ENCODE data around the gene SKP1. TPM values are rescaled to one million over a fixed set of nuclear protein-coding genes. Genes with fewer than 3 reads are reported as not detected.

Gene SKP1
- total RNA-seq, 1 donor from 2014 or later = 399 TPM

DNA sequence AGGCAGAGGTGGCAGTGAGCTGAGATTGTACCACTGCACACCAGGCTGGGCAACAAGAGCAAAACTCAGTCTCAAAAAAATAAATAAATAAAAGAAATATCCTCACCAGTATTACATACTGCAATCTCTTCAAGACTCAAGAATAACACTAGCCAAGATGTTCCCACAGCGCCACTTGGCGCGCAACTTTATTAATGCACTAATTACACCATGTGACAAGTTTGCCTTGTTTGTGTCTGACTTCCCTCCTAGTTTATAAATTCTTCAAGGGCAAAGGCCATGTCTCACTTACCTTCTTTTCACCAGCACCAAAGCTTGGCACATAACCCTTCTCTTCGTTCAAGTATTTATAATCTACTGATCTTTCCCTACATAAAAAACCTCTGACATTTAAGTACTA lies 4.8 kb downstream of the SKP1 start:
- Histone ChIP-seq H4K20me1 (ENCODE audit: insufficient read depth, low read length) (peaks cover 84% of the 10 kb centered on the region), H3K79me2 (ENCODE audit: insufficient read depth, low read length) (peaks cover 93% of the 10 kb centered on the region), H3K9me3 (ENCODE audit: insufficient read depth, low read depth, low read length) (no peaks in the 10 kb centered on the region), H3K27ac (ENCODE audit: low read depth, low read length) (no peak overlapping the region), H2AFZ (ENCODE audit: low read depth, low read length) (no peak overlapping the region), H3K4me1 (ENCODE audit: insufficient read depth, low read length) (peaks cover 5% of the 10 kb centered on the region), H3K4me3 (ENCODE audit: insufficient read depth, low read depth, low read length) (no peak overlapping the region), H3K27me3 (ENCODE audit: insufficient read depth, low read length) (no peaks in the 10 kb centered on the region), H3K36me3 (ENCODE audit: insufficient read depth, low read length) (peaks cover 49% of the 10 kb centered on the region), H3K9ac (ENCODE audit: low read length) (no peak overlapping the region), H3K4me2 (ENCODE audit: low read length) (no peak overlapping the region)
- H3K36me3 Mint-ChIP-seq (ENCODE audit: low read depth, unreplicated experiment) = peaks cover 13% of the 10 kb centered on the region
- H3K4me3 Mint-ChIP-seq (ENCODE audit: unreplicated experiment) = no peak overlapping the region
- no peaks in the 10 kb centered on the region for H3K27me3 Mint-ChIP-seq (ENCODE audit: low read depth, unreplicated experiment)
- H3K4me1 Mint-ChIP-seq (ENCODE audit: low read depth, unreplicated experiment) = peaks cover 15% of the 10 kb centered on the region
- H3K27ac Mint-ChIP-seq (ENCODE audit: unreplicated experiment) = no peak overlapping the region
- FAIRE-seq = no peak
- no peak for DNase-seq (ENCODE audit: low read depth)
- H3K9me3 Mint-ChIP-seq (ENCODE audit: unreplicated experiment) = no peaks in the 10 kb centered on the region
- TF ChIP-seq, protein P1, sequence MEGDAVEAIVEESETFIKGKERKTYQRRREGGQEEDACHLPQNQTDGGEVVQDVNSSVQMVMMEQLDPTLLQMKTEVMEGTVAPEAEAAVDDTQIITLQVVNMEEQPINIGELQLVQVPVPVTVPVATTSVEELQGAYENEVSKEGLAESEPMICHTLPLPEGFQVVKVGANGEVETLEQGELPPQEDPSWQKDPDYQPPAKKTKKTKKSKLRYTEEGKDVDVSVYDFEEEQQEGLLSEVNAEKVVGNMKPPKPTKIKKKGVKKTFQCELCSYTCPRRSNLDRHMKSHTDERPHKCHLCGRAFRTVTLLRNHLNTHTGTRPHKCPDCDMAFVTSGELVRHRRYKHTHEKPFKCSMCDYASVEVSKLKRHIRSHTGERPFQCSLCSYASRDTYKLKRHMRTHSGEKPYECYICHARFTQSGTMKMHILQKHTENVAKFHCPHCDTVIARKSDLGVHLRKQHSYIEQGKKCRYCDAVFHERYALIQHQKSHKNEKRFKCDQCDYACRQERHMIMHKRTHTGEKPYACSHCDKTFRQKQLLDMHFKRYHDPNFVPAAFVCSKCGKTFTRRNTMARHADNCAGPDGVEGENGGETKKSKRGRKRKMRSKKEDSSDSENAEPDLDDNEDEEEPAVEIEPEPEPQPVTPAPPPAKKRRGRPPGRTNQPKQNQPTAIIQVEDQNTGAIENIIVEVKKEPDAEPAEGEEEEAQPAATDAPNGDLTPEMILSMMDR (IDR thresholded peaks at IDR 0.05; ENCODE audit: insufficient read depth, low read depth, low read length) = no peak
- no peak for TF ChIP-seq EZH2 (IDR thresholded peaks at IDR 0.05; ENCODE audit: insufficient read depth, low read length)

DNA sequence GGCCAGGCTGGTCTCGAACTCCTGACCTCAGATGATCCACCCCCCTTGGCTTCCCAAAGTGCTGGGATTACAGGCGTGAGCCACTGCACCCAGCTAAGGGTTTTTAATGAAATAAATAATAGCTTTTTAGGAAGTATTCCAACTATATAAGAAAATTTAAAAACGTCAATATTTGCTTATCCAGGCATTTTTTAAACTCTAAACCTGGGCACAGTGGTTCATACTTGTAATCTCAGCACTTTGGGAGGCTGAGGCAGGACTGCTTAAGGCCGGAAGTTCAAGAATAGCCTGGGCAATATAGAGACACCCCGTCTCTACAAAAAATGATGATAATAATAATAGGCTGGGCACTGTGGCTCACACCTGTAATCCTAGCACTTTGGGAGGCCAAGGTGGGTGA lies 14.2 kb downstream of the SKP1 start:
- Histone ChIP-seq H3K9ac (ENCODE audit: low read length) (no peak overlapping the region), H3K4me1 (ENCODE audit: insufficient read depth, low read length) (no peaks in the 10 kb centered on the region), H3K4me2 (ENCODE audit: low read length) (no peak overlapping the region), H3K4me3 (ENCODE audit: insufficient read depth, low read depth, low read length) (no peak overlapping the region), H4K20me1 (ENCODE audit: insufficient read depth, low read length) (peaks cover 63% of the 10 kb centered on the region), H3K27ac (ENCODE audit: low read depth, low read length) (no peak overlapping the region), H2AFZ (ENCODE audit: low read depth, low read length) (no peak overlapping the region), H3K27me3 (ENCODE audit: insufficient read depth, low read length) (no peaks in the 10 kb centered on the region), H3K36me3 (ENCODE audit: insufficient read depth, low read length) (peaks cover 52% of the 10 kb centered on the region), H3K79me2 (ENCODE audit: insufficient read depth, low read length) (peaks cover 53% of the 10 kb centered on the region), H3K9me3 (ENCODE audit: insufficient read depth, low read depth, low read length) (no peaks in the 10 kb centered on the region)
- TF ChIP-seq EZH2 (IDR thresholded peaks at IDR 0.05; ENCODE audit: insufficient read depth, low read length) = no peak
- TF ChIP-seq, protein P1 (IDR thresholded peaks at IDR 0.05; ENCODE audit: insufficient read depth, low read depth, low read length) = no peak
- DNase-seq (ENCODE audit: low read depth) = no peak
- H3K27me3 Mint-ChIP-seq (ENCODE audit: low read depth, unreplicated experiment) = no peaks in the 10 kb centered on the region
- H3K4me1 Mint-ChIP-seq (ENCODE audit: low read depth, unreplicated experiment) = no peaks in the 10 kb centered on the region
- H3K4me3 Mint-ChIP-seq (ENCODE audit: unreplicated experiment) = no peak overlapping the region
- no peak for FAIRE-seq
- H3K9me3 Mint-ChIP-seq (ENCODE audit: unreplicated experiment) = no peaks in the 10 kb centered on the region
- no peak overlapping the region for H3K27ac Mint-ChIP-seq (ENCODE audit: unreplicated experiment)
- peaks cover 38% of the 10 kb centered on the region for H3K36me3 Mint-ChIP-seq (ENCODE audit: low read depth, unreplicated experiment)

DNA sequence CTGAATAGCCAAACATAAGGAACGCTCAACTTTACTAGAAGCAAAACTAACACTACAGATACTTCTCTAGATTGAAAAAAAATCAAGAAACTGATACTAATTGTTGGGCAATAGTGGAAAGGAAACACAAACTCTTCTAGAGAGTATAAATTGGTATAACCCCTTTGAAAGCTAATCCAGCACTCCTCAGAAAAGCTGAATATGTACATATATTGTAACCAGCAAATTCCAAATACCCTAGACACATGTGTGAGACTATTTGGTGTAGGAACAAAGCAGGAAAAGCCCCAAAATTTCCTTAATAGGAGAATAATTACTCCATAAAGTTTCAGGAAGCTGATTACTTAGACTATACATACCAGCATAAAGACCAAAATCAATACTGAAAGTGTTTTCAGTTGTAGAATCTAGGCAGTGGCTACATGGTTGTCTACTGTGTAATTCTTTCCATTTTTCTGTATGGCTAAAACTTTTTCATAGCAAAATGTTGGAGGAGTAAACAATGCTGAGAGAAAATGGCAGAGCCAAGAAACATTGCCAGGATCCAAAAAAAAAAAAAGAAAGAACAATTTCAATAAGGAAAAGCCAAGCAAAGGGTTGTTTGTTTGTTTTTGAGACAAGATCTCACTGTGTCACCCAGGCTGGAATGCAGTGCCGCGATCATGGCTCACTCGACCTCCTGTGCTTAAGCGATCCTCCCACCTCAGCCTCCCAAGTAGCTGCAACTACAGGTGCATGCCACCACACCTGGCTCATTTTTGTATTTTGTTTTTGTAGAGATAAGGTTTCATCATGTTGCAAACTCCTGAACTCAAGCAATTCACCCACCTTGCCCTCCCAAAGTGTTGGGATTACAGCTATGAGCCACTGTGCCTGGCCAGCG lies 15.0 kb downstream of the SKP1 start:
- no peaks in the 10 kb centered on the region for H3K27me3 ChIP-seq (ENCODE audit: insufficient read depth, low read length)
- no peak overlapping the region for H3K27ac ChIP-seq (ENCODE audit: low read depth, low read length)
- H3K27me3 Mint-ChIP-seq (ENCODE audit: low read depth, unreplicated experiment) = no peaks in the 10 kb centered on the region
- DNase-seq (ENCODE audit: low read depth) (no peak), FAIRE-seq (no peak)
- H3K36me3 Mint-ChIP-seq (ENCODE audit: low read depth, unreplicated experiment) = peaks cover 34% of the 10 kb centered on the region
- no peaks in the 10 kb centered on the region for H3K4me1 ChIP-seq (ENCODE audit: insufficient read depth, low read length)
- H3K4me2 ChIP-seq (ENCODE audit: low read length) = no peak overlapping the region
- H3K9ac ChIP-seq (ENCODE audit: low read length) = no peak overlapping the region
- H3K4me1 Mint-ChIP-seq (ENCODE audit: low read depth, unreplicated experiment) = no peaks in the 10 kb centered on the region
- peaks cover 46% of the 10 kb centered on the region for H3K79me2 ChIP-seq (ENCODE audit: insufficient read depth, low read length)
- peaks cover 54% of the 10 kb centered on the region for H3K36me3 ChIP-seq (ENCODE audit: insufficient read depth, low read length)
- H3K9me3 ChIP-seq (ENCODE audit: insufficient read depth, low read depth, low read length) = no peaks in the 10 kb centered on the region
- peaks cover 61% of the 10 kb centered on the region for H4K20me1 ChIP-seq (ENCODE audit: insufficient read depth, low read length)
- H3K4me3 ChIP-seq (ENCODE audit: insufficient read depth, low read depth, low read length) = no peak overlapping the region
- H3K9me3 Mint-ChIP-seq (ENCODE audit: unreplicated experiment) = no peaks in the 10 kb centered on the region
- TF ChIP-seq EZH2 (IDR thresholded peaks at IDR 0.05; ENCODE audit: insufficient read depth, low read length) = no peak
- TF ChIP-seq, protein P1 (IDR thresholded peaks at IDR 0.05; ENCODE audit: insufficient read depth, low read depth, low read length) = no peak
- no peak overlapping the region for H2AFZ ChIP-seq (ENCODE audit: low read depth, low read length)
- no peak overlapping the region for H3K4me3 Mint-ChIP-seq (ENCODE audit: unreplicated experiment)
- H3K27ac Mint-ChIP-seq (ENCODE audit: unreplicated experiment) = no peak overlapping the region
